Karpas-422 (cell line): ENCODE measurements around the gene OSBPL1A. TPM values are rescaled to one million over a fixed set of nuclear protein-coding genes. Genes with fewer than 3 reads are reported as not detected.

ENCODE experiments used
- DNase-seq: peaks from one replicate; pipeline ENCODE4 v3.0.0-alpha.2; 2015
- H2AFZ ChIP-seq: fragments of 200-600 bp; sonication (generic); 2 replicates; pipeline ENCODE4 v1.6.1; 2014; ENCODE audit warnings: antibody characterized with exemption, low read length, mixed read lengths
- H3K27ac ChIP-seq: fragments of 200-600 bp; sonication (generic); 2 replicates; pipeline ENCODE4 v1.5.1; 2014; ENCODE audit warnings: mild to moderate bottlenecking, low read length, moderate library complexity
- H3K27me3 ChIP-seq: fragments of 200-600 bp; sonication (generic); 2 replicates; pipeline ENCODE4 v1.6.1; 2014; ENCODE audit warnings: low read length, mixed read lengths
- H3K36me3 ChIP-seq: fragments of 200-600 bp; sonication (generic); 2 replicates; pipeline ENCODE4 v1.6.1; 2014; ENCODE audit warnings: low read length, mixed read lengths; ENCODE audit not compliant: insufficient read depth
- H3K4me1 ChIP-seq: fragments of 200-600 bp; sonication (generic); 2 replicates; pipeline ENCODE4 v1.6.1; 2014; ENCODE audit warnings: mild to moderate bottlenecking, low read length, mixed read lengths
- H3K4me2 ChIP-seq: fragments of 200-600 bp; sonication (generic); 2 replicates; pipeline ENCODE4 v1.6.1; 2014; ENCODE audit warnings: low read length, low read depth, mild to moderate bottlenecking; ENCODE audit not compliant: poor library complexity, severe bottlenecking
- H3K4me3 ChIP-seq: fragments of 200-600 bp; sonication (generic); 2 replicates; pipeline ENCODE4 v1.5.1; 2014; ENCODE audit warnings: mild to moderate bottlenecking, antibody characterized with exemption, low read length, mixed read lengths
- H3K79me2 ChIP-seq: fragments of 200-600 bp; sonication (generic); 2 replicates; pipeline ENCODE4 v1.6.1; 2014; ENCODE audit warnings: mild to moderate bottlenecking, low read length, mixed read lengths
- H3K9ac ChIP-seq: fragments of 200-600 bp; sonication (generic); 2 replicates; pipeline ENCODE4 v1.6.0; 2014; ENCODE audit warnings: low read length
- H3K9me2 ChIP-seq: fragments of 200-600 bp; sonication (generic), shearing (Covaris generic); replicated peaks from 2 replicates; pipeline ENCODE4 v1.6.0; 2014; ENCODE audit warnings: mild to moderate bottlenecking, low read length, moderate library complexity; ENCODE audit not compliant: insufficient read depth
- H3K9me3 ChIP-seq: fragments of 300-700, 200-600 bp; sonication (generic); 2 replicates; pipeline ENCODE4 v1.6.1; 2014; ENCODE audit warnings: low read length, mixed read lengths
- H4K20me1 ChIP-seq: fragments of 200-600 bp; sonication (generic); 2 replicates; pipeline ENCODE4 v1.6.1; 2014; ENCODE audit warnings: mild to moderate bottlenecking, antibody characterized with exemption, low read length, low read depth; ENCODE audit not compliant: insufficient read depth
- total RNA-seq: library from RNA; depleted of rRNA; stranded (reverse); fragments of >200 nt; shearing (Covaris generic); gene quantifications from 2 replicates; pipeline ENCODE4 v1.2.3, GENCODE V29; 2014; ENCODE audit warnings: low replicate concordance; rRNA removed

Gene OSBPL1A
- 1.1 TPM in 1 of 2 replicates, not detected in the other for total RNA-seq

- Histone ChIP-seq H3K9me2 (no peaks in the 10 kb centered on the region), H3K36me3 (no peaks in the 10 kb centered on the region), H3K9me3 (no peaks in the 10 kb centered on the region), H3K27me3 (no peaks in the 10 kb centered on the region), H3K79me2 (no peaks in the 10 kb centered on the region), H3K27ac (no peak within 1 kb of the TSS), H4K20me1 (no peaks in the 10 kb centered on the region), H2AFZ (peak within 1 kb of the TSS; percentile 81), H3K9ac (peak within 1 kb of the TSS; percentile 47), H3K4me2 (peak within 1 kb of the TSS; percentile 59), H3K4me3 (peak within 1 kb of the TSS; percentile 51; the same call in 1 of the 2 replicates), H3K4me1 (peaks cover 6% of the 10 kb centered on the region)
- DNase-seq: peak; percentile 81
These were observed at the start of gene OSBPL1A for GRCh38 chr18:24397694-24398368. OSBPL1A (minus strand) TSS chr18:24397824; CDS start chr18:24377533, 20,291 bp downstream.

GRCh38 chr18:24446953-24447538, 49.4 kb upstream of the OSBPL1A start:
- no peaks in the 10 kb centered on the region for H3K9me2 ChIP-seq
- no peak overlapping the region for H3K4me2 ChIP-seq
- H3K27ac ChIP-seq: no peak overlapping the region
- DNase-seq: no peak
- no peaks in the 10 kb centered on the region for H3K9me3 ChIP-seq
- H3K36me3 ChIP-seq: peaks cover 55% of the 10 kb centered on the region
- H3K9ac ChIP-seq: no peak overlapping the region
- H3K79me2 ChIP-seq: no peaks in the 10 kb centered on the region
- no peaks in the 10 kb centered on the region for H3K27me3 ChIP-seq
- peaks cover 9% of the 10 kb centered on the region; the same call in 1 of the 2 replicates for H3K4me1 ChIP-seq
- no peaks in the 10 kb centered on the region for H4K20me1 ChIP-seq
- H2AFZ ChIP-seq: no peak overlapping the region
- H3K4me3 ChIP-seq: no peak overlapping the region

GRCh38 chr18:24446453-24446852, 48.8 kb upstream of the OSBPL1A start:
- Histone ChIP-seq H3K36me3 (peaks cover 59% of the 10 kb centered on the region), H3K9ac (no peak overlapping the region), H2AFZ (no peak overlapping the region), H3K9me2 (no peaks in the 10 kb centered on the region), H3K9me3 (no peaks in the 10 kb centered on the region), H3K4me3 (no peak overlapping the region), H3K27ac (no peak overlapping the region), H3K79me2 (no peaks in the 10 kb centered on the region), H3K4me2 (no peak overlapping the region), H3K27me3 (no peaks in the 10 kb centered on the region), H4K20me1 (no peaks in the 10 kb centered on the region), H3K4me1 (peaks cover 9% of the 10 kb centered on the region; the same call in 1 of the 2 replicates)
- DNase-seq: no peak

- H3K4me2 ChIP-seq: no peak overlapping the region
- no peak overlapping the region for H2AFZ ChIP-seq
- peaks cover 63% of the 10 kb centered on the region for H3K36me3 ChIP-seq
- no peaks in the 10 kb centered on the region for H4K20me1 ChIP-seq
- no peak overlapping the region for H3K9ac ChIP-seq
- DNase-seq: peak; percentile 43
- no peaks in the 10 kb centered on the region for H3K27me3 ChIP-seq
- H3K79me2 ChIP-seq: no peaks in the 10 kb centered on the region
- H3K4me3 ChIP-seq: no peak overlapping the region
- peaks cover 9% of the 10 kb centered on the region; the same call in 1 of the 2 replicates for H3K4me1 ChIP-seq
- H3K9me2 ChIP-seq: no peaks in the 10 kb centered on the region
- H3K9me3 ChIP-seq: no peaks in the 10 kb centered on the region
- H3K27ac ChIP-seq: no peak overlapping the region
These were observed 46.2 kb upstream of the OSBPL1A start for GRCh38 chr18:24443870-24444269.

GRCh38 chr18:24436939-24437338, 39.3 kb upstream of the OSBPL1A start:
- no peaks in the 10 kb centered on the region for H3K9me3 ChIP-seq
- no peak for DNase-seq
- no peak overlapping the region for H3K9ac ChIP-seq
- peaks cover 36% of the 10 kb centered on the region; the same call in 1 of the 2 replicates for H3K36me3 ChIP-seq
- no peak overlapping the region for H3K4me3 ChIP-seq
- peaks cover 7% of the 10 kb centered on the region; the same call in 1 of the 2 replicates for H3K79me2 ChIP-seq
- no peaks in the 10 kb centered on the region for H4K20me1 ChIP-seq
- no peak overlapping the region for H3K4me2 ChIP-seq
- H2AFZ ChIP-seq: no peak overlapping the region
- H3K4me1 ChIP-seq: no peaks in the 10 kb centered on the region
- H3K27me3 ChIP-seq: no peaks in the 10 kb centered on the region
- no peak overlapping the region for H3K27ac ChIP-seq
- H3K9me2 ChIP-seq: no peaks in the 10 kb centered on the region

- H3K9me3 ChIP-seq: no peaks in the 10 kb centered on the region
- H2AFZ ChIP-seq: no peak overlapping the region
- H3K9ac ChIP-seq: no peak overlapping the region
- no peak overlapping the region for H3K27ac ChIP-seq
- H3K4me1 ChIP-seq: peaks cover 11% of the 10 kb centered on the region
- peaks cover 30% of the 10 kb centered on the region for H3K79me2 ChIP-seq
- H3K4me3 ChIP-seq: no peak overlapping the region
- H3K27me3 ChIP-seq: no peaks in the 10 kb centered on the region
- no peaks in the 10 kb centered on the region for H3K9me2 ChIP-seq
- no peak overlapping the region for H3K4me2 ChIP-seq
- peaks cover 33% of the 10 kb centered on the region; the same call in 1 of the 2 replicates for H3K36me3 ChIP-seq
- no peak for DNase-seq
- H4K20me1 ChIP-seq: no peaks in the 10 kb centered on the region
These were observed 35.0 kb upstream of the OSBPL1A start for GRCh38 chr18:24432618-24433017.

GRCh38 chr18:24429188-24429587, 31.6 kb upstream of the OSBPL1A start:
- no peaks in the 10 kb centered on the region for H4K20me1 ChIP-seq
- no peaks in the 10 kb centered on the region for H3K9me3 ChIP-seq
- peaks cover 39% of the 10 kb centered on the region for H3K79me2 ChIP-seq
- no peak for DNase-seq
- H3K36me3 ChIP-seq: peaks cover 18% of the 10 kb centered on the region; the same call in 1 of the 2 replicates
- H3K4me3 ChIP-seq: no peak overlapping the region
- no peaks in the 10 kb centered on the region for H3K27me3 ChIP-seq
- no peak overlapping the region for H2AFZ ChIP-seq
- no peak overlapping the region for H3K4me2 ChIP-seq
- H3K9me2 ChIP-seq: peaks cover 4% of the 10 kb centered on the region; the same call in 1 of the 2 replicates
- H3K4me1 ChIP-seq: peaks cover 24% of the 10 kb centered on the region
- no peak overlapping the region for H3K27ac ChIP-seq
- H3K9ac ChIP-seq: no peak overlapping the region

- peaks cover 18% of the 10 kb centered on the region; the same call in 1 of the 2 replicates for H3K36me3 ChIP-seq
- peaks cover 4% of the 10 kb centered on the region; the same call in 1 of the 2 replicates for H3K9me2 ChIP-seq
- no peak overlapping the region for H2AFZ ChIP-seq
- no peaks in the 10 kb centered on the region for H3K27me3 ChIP-seq
- H3K79me2 ChIP-seq: peaks cover 36% of the 10 kb centered on the region
- peak overlapping the region; percentile 94 for H3K4me2 ChIP-seq
- DNase-seq: no peak
- H3K9me3 ChIP-seq: no peaks in the 10 kb centered on the region
- H3K9ac ChIP-seq: no peak overlapping the region
- no peaks in the 10 kb centered on the region for H4K20me1 ChIP-seq
- H3K4me1 ChIP-seq: peaks cover 24% of the 10 kb centered on the region
- H3K27ac ChIP-seq: no peak overlapping the region
- peak overlapping the region; percentile 79; the same call in 1 of the 2 replicates for H3K4me3 ChIP-seq
These were observed 31.1 kb upstream of the OSBPL1A start for GRCh38 chr18:24428709-24429108.
